GM10248 (cell line): ENCODE data around the gene IRF3.

ENCODE experiments used
- CTCF ChIA-PET: fragments of 300-600 bp; sonication (Branson Sonifier 250); formaldehyde crosslinking; extraction: SDS; loops from one replicate; lab custom pipeline; 2021; ENCODE audit warnings: antibody characterized with exemption; lab: Yijun Ruan, JAX
- POLR2A ChIA-PET: fragments of 350-650 bp; sonication (Branson Sonifier 250); formaldehyde crosslinking; extraction: SDS; loops from one replicate; lab custom pipeline; 2020; ENCODE audit warnings: antibody characterized with exemption; lab: Yijun Ruan, JAX
- DNase-seq: peaks from one replicate; pipeline ENCODE4 v3.0.0; 2012; ENCODE audit errors: extremely low spot score
- TF ChIP-seq, protein P1 (sequence below): IDR thresholded peaks from 2 replicates; pipeline ENCODE4 v1.5.1; 2012; ENCODE audit warnings: mild to moderate bottlenecking, low read depth; ENCODE audit errors: extremely low read depth, missing control alignments, control extremely low read depth

IRF3 gene

DNA sequence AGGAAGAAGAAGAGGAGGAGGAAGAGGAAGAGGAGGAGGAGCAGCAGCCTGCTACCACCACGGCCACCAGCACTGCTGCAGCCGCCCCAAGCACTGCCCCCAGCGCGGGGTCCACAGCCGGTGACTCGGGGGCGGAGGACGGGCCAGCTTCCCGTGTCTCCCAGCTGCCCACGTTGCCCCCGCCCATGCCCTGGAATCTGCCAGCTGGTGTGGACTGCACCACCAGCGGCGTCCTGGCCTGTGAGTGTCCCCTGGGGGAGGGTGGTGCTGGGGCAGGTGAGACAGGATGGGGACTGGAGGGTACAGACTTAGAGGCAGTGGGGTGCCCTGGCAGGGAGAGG lies 12.2 kb downstream of the IRF3 start:
- ChIA-PET CTCF (no interaction called here), POLR2A (interaction anchor here (0.6 to 1.6 kb wide), 3 partner anchors 13 to 81 kb away, joined by 3 to 6 read pairs (median 5); partner anchors contain the start of gene RRAS)
- TF ChIP-seq, protein P1, sequence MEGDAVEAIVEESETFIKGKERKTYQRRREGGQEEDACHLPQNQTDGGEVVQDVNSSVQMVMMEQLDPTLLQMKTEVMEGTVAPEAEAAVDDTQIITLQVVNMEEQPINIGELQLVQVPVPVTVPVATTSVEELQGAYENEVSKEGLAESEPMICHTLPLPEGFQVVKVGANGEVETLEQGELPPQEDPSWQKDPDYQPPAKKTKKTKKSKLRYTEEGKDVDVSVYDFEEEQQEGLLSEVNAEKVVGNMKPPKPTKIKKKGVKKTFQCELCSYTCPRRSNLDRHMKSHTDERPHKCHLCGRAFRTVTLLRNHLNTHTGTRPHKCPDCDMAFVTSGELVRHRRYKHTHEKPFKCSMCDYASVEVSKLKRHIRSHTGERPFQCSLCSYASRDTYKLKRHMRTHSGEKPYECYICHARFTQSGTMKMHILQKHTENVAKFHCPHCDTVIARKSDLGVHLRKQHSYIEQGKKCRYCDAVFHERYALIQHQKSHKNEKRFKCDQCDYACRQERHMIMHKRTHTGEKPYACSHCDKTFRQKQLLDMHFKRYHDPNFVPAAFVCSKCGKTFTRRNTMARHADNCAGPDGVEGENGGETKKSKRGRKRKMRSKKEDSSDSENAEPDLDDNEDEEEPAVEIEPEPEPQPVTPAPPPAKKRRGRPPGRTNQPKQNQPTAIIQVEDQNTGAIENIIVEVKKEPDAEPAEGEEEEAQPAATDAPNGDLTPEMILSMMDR, result no peak
- no peak for DNase-seq

DNA sequence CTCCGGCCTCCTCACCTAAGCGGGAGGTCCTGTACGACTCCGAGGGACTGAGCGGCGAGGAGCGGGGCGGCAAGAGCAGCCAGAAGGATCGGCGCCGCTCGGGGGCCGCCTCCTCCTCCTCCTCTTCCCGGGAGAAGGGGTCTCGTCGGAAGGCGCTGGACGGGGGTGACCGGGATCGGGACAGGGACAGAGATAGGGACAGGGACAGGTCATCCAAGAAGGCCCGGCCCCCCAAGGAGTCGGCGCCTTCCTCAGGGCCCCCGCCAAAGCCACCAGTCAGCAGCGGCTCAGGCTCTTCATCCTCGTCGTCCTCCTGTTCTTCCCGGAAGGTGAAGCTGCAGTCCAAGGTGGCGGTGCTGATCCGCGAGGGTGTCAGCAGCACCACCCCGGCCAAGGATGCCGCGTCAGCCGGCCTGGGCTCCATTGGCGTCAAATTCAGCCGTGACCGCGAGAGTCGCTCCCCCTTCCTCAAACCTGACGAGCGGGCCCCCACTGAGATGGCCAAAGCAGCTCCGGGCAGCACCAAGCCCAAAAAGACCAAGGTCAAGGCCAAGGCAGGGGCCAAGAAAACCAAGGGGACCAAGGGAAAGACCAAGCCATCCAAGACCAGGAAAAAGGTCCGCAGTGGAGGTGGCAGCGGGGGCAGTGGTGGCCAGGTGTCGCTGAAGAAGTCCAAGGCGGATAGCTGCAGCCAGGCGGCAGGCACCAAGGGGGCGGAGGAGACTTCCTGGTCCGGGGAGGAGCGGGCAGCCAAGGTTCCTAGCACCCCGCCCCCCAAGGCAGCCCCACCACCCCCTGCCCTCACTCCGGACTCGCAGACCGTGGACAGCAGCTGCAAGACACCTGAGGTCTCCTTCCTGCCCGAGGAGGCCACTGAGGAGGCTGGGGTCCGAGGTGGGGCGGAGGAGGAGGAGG lies 12.8 kb downstream of the IRF3 start:
- TF ChIP-seq, protein P1, result no peak
- ChIA-PET POLR2A (interaction anchor here (0.6 kb wide), 2 partner anchors 45 to 81 kb away, joined by 3 to 6 read pairs; no protein-coding TSS in a partner anchor), CTCF (no interaction called here)
- DNase-seq, result no peak

DNA sequence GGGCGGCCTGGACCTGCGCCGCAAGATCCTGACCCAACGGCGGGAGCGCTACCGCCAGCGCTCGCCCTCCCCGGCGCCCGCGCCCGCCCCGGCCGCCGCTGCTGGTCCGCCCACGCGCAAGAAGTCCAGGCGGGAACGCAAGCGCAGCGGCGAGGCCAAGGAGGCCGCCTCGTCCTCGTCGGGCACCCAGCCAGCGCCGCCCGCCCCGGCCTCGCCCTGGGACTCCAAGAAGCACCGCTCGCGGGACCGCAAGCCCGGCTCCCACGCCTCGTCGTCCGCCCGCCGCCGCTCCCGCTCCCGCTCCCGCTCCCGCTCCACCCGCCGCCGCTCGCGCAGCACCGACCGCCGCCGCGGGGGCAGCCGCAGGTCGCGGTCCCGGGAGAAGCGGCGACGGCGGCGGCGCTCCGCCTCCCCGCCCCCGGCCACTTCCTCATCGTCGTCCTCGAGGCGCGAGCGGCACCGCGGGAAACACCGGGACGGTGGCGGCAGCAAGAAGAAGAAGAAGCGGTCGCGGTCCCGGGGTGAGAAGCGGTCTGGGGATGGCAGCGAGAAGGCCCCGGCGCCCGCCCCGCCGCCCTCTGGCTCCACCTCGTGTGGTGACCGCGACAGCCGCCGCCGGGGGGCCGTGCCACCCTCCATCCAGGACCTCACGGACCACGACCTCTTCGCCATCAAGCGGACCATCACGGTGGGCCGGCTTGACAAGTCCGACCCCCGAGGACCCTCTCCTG lies 13.7 kb downstream of the IRF3 start:
- POLR2A ChIA-PET, result no interaction called here
- TF ChIP-seq, protein P1, result no peak
- CTCF ChIA-PET, result no interaction called here
- no peak for DNase-seq

DNA sequence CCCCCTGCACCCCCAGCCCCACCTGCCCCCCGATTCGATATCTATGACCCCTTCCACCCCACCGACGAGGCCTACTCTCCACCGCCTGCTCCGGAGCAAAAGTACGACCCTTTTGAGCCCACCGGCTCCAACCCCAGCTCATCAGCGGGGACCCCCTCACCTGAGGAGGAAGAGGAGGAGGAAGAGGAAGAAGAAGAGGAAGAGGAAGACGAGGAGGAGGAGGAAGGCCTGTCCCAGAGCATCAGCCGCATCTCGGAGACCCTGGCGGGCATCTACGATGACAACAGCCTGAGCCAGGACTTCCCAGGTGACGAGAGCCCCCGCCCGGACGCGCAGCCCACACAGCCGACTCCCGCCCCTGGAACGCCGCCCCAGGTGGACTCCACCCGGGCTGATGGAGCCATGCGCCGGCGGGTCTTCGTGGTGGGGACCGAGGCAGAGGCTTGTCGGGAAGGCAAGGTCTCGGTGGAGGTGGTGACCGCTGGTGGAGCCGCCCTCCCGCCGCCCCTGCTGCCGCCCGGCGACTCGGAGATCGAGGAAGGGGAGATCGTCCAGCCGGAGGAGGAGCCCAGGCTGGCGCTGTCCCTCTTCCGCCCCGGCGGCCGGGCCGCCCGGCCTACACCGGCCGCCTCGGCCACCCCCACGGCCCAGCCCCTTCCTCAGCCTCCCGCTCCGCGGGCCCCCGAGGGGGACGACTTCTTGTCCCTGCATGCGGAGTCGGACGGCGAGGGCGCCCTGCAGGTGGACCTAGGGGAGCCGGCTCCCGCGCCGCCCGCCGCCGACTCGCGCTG lies 14.4 kb downstream of the IRF3 start:
- CTCF ChIA-PET, result no interaction called here
- TF ChIP-seq, protein P1, result no peak
- DNase-seq, result no peak
- POLR2A ChIA-PET, result no interaction called here

DNA sequence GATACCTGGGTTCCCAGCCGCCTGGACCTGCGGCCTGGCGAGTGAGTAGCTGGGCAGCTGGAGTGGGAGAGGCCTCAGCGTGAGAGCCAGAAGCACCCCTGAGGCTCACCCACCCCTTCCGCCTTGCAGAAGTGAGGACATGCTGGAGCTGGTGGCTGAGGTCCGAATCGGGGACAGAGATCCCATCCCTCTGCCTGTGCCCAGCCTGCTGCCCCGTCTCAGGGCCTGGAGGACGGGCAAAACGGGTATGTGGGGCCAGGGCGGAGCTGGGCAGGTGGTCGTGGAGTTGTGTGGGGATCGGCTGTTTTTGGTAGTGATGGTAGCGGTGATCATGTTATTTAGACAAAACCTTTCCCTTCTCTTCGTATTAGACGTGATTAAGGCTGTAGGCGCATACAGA lies 19.1 kb downstream of the IRF3 start:
- no peak for DNase-seq
- POLR2A ChIA-PET, result no interaction called here
- CTCF ChIA-PET, result interaction anchor here (1.4 kb wide), 1 partner anchor 29 kb away, joined by 3 read pairs; no protein-coding TSS in a partner anchor
- TF ChIP-seq, protein P1, result no peak

DNA sequence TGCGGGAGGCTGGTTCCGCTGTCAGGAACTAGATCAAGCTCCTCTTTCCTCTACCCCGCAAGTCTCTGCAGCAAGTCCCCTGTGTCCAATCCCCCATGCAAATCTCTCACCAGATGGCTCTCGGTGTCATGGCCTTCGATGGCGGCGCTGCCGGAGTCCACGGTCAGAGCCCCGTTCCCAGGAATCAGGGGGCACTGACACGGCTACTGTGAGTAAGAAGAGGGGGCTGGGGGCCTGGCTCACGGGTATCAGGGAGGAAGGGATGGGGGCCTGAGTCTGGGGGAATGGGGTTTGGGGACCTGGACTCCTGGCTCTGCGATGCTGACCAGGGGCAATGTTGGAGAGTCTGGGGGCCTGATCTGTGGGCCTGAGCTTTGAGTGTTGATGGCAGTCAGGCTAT lies 19.7 kb downstream of the IRF3 start:
- TF ChIP-seq, protein P1, result no peak
- no peak for DNase-seq
- ChIA-PET CTCF (interaction anchor here (0.8 to 1.4 kb wide), 2 partner anchors 10 to 30 kb away, joined by 3 to 4 read pairs; no protein-coding TSS in a partner anchor), POLR2A (no interaction called here)
